PFSK-1 (cell line): Measurements from ENCODE around the gene ADGRL3.

ENCODE experiments used
- POLR2AphosphoS5 ChIP-seq: IDR thresholded peaks from 2 replicates; pipeline ENCODE4 v1.6.1; 2012; ENCODE audit warnings: low read depth, mild to moderate bottlenecking, control low read depth, low read length, moderate library complexity
- SIN3A ChIP-seq: IDR thresholded peaks from 2 replicates; pipeline ENCODE4 v1.6.1; 2012; ENCODE audit warnings: mild to moderate bottlenecking, low read length, moderate library complexity, borderline replicate concordance; ENCODE audit not compliant: insufficient read depth
- TAF1 ChIP-seq: IDR thresholded peaks from 2 replicates; pipeline ENCODE4 v1.6.1; 2012; ENCODE audit warnings: low read length, control low read depth, borderline replicate concordance; ENCODE audit not compliant: insufficient read depth
- TF ChIP-seq, protein P1 (sequence below), 2 experiments: IDR thresholded peaks; 2 replicates each; pipeline versions ENCODE4 v1.6.1 to v1.8.0; 2011 to 2012; ENCODE audit warnings: low read depth in 2 of 2, low read length in 2 of 2, control low read depth in 1 of 2, inconsistent platforms in 1 of 2, mild to moderate bottlenecking in 1 of 2, moderate library complexity in 1 of 2; ENCODE audit not compliant: insufficient read depth in 1 of 2

DNA sequence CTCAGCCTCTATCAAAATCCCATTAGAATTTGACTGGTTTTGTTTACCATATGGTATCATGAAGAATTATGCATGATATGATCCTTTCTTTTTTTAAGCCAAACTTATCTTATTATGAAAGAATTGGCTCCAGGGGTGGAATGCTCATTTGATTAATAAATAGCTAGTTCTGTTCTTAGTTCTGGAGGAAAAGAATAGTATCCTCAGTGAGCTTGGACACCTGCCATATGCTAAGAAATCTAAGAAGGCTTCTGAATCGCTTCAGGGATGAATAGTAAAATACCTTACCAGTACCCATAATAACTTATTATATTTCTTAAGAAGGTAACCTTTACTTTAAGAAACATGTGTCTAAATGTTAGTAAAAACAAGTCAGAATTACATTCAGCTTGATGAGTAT, 803.6 kb downstream of the ADGRL3 start:
- no peak for TF ChIP-seq TAF1
- no peak for TF ChIP-seq POLR2AphosphoS5
- TF ChIP-seq, protein P1, sequence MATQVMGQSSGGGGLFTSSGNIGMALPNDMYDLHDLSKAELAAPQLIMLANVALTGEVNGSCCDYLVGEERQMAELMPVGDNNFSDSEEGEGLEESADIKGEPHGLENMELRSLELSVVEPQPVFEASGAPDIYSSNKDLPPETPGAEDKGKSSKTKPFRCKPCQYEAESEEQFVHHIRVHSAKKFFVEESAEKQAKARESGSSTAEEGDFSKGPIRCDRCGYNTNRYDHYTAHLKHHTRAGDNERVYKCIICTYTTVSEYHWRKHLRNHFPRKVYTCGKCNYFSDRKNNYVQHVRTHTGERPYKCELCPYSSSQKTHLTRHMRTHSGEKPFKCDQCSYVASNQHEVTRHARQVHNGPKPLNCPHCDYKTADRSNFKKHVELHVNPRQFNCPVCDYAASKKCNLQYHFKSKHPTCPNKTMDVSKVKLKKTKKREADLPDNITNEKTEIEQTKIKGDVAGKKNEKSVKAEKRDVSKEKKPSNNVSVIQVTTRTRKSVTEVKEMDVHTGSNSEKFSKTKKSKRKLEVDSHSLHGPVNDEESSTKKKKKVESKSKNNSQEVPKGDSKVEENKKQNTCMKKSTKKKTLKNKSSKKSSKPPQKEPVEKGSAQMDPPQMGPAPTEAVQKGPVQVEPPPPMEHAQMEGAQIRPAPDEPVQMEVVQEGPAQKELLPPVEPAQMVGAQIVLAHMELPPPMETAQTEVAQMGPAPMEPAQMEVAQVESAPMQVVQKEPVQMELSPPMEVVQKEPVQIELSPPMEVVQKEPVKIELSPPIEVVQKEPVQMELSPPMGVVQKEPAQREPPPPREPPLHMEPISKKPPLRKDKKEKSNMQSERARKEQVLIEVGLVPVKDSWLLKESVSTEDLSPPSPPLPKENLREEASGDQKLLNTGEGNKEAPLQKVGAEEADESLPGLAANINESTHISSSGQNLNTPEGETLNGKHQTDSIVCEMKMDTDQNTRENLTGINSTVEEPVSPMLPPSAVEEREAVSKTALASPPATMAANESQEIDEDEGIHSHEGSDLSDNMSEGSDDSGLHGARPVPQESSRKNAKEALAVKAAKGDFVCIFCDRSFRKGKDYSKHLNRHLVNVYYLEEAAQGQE (IDR thresholded peaks at IDR 0.05; ENCODE audit: insufficient read depth in 1 of 2, low read depth in 2 of 2, low read length in 2 of 2): no peak
- TF ChIP-seq SIN3A: no peak
